Adrenal gland (tissue), 5 donors: Measurements from ENCODE around the gene TOMM5.

Source experiments
- POLR2A ChIP-seq, 2 donors: fragments of 450-650 bp; IDR thresholded peaks; one replicate each; pipeline ENCODE4 v1.6.1; 2017; ENCODE audit warnings: antibody characterized with exemption in 2 of 2, mild to moderate bottlenecking in 2 of 2, moderate library complexity in 1 of 2
- TF ChIP-seq, protein P1 (sequence below), 6 experiments: fragments of 450-650 bp in 4 of 6; fragments of 200-600 bp in 2 of 6; sonication (generic) in 1 of 6; IDR thresholded peaks; 1 replicate in 5 of 6; 2 replicates in 1 of 6; pipeline versions ENCODE4 v1.5.1 to v1.8.0; 2016 to 2021; ENCODE audit warnings: antibody characterized with exemption in 6 of 6, mild to moderate bottlenecking in 2 of 6, moderate library complexity in 1 of 6
- donor health status: DM: no; HTN: no; CAD: no.

- no peak for TF ChIP-seq POLR2A (IDR thresholded peaks at IDR 0.05)
- TF ChIP-seq, protein P1, sequence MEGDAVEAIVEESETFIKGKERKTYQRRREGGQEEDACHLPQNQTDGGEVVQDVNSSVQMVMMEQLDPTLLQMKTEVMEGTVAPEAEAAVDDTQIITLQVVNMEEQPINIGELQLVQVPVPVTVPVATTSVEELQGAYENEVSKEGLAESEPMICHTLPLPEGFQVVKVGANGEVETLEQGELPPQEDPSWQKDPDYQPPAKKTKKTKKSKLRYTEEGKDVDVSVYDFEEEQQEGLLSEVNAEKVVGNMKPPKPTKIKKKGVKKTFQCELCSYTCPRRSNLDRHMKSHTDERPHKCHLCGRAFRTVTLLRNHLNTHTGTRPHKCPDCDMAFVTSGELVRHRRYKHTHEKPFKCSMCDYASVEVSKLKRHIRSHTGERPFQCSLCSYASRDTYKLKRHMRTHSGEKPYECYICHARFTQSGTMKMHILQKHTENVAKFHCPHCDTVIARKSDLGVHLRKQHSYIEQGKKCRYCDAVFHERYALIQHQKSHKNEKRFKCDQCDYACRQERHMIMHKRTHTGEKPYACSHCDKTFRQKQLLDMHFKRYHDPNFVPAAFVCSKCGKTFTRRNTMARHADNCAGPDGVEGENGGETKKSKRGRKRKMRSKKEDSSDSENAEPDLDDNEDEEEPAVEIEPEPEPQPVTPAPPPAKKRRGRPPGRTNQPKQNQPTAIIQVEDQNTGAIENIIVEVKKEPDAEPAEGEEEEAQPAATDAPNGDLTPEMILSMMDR (IDR thresholded peaks at IDR 0.05) = no peak
Observed at GRCh38 chr9:37639841-37640240, 47.4 kb upstream of the TOMM5 start.
